PFSK-1 (cell line): Measurements from ENCODE around the gene EPHA3.

ENCODE experiments used
- FOXP2 ChIP-seq: optimal IDR thresholded peaks from 2 replicates; pipeline ENCODE3; 2011; ENCODE audit warnings: borderline replicate concordance, control low read depth, inconsistent platforms; ENCODE audit not compliant: insufficient read depth; ENCODE audit errors: extremely low read length, extremely low read depth
- POLR2AphosphoS5 ChIP-seq: IDR thresholded peaks from 2 replicates; pipeline ENCODE4 v1.6.1; 2012; ENCODE audit warnings: low read depth, mild to moderate bottlenecking, control low read depth, low read length, moderate library complexity
- SIN3A ChIP-seq: IDR thresholded peaks from 2 replicates; pipeline ENCODE4 v1.6.1; 2012; ENCODE audit warnings: mild to moderate bottlenecking, low read length, moderate library complexity, borderline replicate concordance; ENCODE audit not compliant: insufficient read depth
- TAF1 ChIP-seq: IDR thresholded peaks from 2 replicates; pipeline ENCODE4 v1.6.1; 2012; ENCODE audit warnings: low read length, control low read depth, borderline replicate concordance; ENCODE audit not compliant: insufficient read depth
- TF ChIP-seq, protein P1 (sequence below), 2 experiments: IDR thresholded peaks; 2 replicates each; pipeline versions ENCODE4 v1.6.1 to v1.8.0; 2011 to 2012; ENCODE audit warnings: low read depth in 2 of 2, low read length in 2 of 2, control low read depth in 1 of 2, inconsistent platforms in 1 of 2, mild to moderate bottlenecking in 1 of 2, moderate library complexity in 1 of 2; ENCODE audit not compliant: insufficient read depth in 1 of 2

The EPHA3 gene

DNA sequence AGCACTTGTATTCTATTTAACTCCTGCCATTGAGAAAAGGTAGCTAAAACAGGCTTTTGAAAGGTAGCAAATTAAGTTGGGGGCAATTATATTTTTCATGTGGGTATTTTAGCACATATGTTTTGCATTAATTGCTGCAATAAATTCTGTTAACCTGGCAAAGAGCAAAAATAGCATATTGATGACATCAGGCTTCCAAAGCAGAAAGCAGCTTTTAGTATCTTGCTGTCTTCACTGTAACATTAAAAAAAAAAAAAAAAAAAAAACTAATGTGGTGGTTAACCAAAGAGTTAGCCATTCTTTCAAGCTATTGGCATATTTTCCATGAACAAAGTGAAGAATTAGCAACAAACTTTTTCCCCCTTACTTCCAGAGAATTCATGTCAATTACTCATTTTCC is 9.1 kb downstream of the EPHA3 start:
- no peak for TF ChIP-seq FOXP2
- TF ChIP-seq POLR2AphosphoS5, result no peak
- TF ChIP-seq, protein P1, sequence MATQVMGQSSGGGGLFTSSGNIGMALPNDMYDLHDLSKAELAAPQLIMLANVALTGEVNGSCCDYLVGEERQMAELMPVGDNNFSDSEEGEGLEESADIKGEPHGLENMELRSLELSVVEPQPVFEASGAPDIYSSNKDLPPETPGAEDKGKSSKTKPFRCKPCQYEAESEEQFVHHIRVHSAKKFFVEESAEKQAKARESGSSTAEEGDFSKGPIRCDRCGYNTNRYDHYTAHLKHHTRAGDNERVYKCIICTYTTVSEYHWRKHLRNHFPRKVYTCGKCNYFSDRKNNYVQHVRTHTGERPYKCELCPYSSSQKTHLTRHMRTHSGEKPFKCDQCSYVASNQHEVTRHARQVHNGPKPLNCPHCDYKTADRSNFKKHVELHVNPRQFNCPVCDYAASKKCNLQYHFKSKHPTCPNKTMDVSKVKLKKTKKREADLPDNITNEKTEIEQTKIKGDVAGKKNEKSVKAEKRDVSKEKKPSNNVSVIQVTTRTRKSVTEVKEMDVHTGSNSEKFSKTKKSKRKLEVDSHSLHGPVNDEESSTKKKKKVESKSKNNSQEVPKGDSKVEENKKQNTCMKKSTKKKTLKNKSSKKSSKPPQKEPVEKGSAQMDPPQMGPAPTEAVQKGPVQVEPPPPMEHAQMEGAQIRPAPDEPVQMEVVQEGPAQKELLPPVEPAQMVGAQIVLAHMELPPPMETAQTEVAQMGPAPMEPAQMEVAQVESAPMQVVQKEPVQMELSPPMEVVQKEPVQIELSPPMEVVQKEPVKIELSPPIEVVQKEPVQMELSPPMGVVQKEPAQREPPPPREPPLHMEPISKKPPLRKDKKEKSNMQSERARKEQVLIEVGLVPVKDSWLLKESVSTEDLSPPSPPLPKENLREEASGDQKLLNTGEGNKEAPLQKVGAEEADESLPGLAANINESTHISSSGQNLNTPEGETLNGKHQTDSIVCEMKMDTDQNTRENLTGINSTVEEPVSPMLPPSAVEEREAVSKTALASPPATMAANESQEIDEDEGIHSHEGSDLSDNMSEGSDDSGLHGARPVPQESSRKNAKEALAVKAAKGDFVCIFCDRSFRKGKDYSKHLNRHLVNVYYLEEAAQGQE (IDR thresholded peaks at IDR 0.05; ENCODE audit: insufficient read depth in 1 of 2, low read depth in 2 of 2, low read length in 2 of 2), result no peak
- no peak for TF ChIP-seq SIN3A
- TF ChIP-seq TAF1, result no peak

GRCh38 chr3:89138048-89138447 is 30.6 kb downstream of the EPHA3 start:
- TF ChIP-seq, protein P1 (IDR thresholded peaks at IDR 0.05; ENCODE audit: insufficient read depth in 1 of 2, low read depth in 2 of 2, low read length in 2 of 2), result no peak
- no peak for TF ChIP-seq SIN3A
- no peak for TF ChIP-seq POLR2AphosphoS5
- no peak for TF ChIP-seq TAF1
- no peak for TF ChIP-seq FOXP2

- TF ChIP-seq TAF1 (no peak), POLR2AphosphoS5 (no peak), FOXP2 (no peak)
- TF ChIP-seq, protein P1 (IDR thresholded peaks at IDR 0.05; ENCODE audit: insufficient read depth in 1 of 2, low read depth in 2 of 2, low read length in 2 of 2), result no peak
These were observed 32.4 kb downstream of the EPHA3 start for GRCh38 chr3:89139870-89140269.

GRCh38 chr3:89144080-89144479 is 36.7 kb downstream of the EPHA3 start:
- TF ChIP-seq FOXP2 (no peak), TAF1 (no peak), SIN3A (no peak), POLR2AphosphoS5 (no peak)
- TF ChIP-seq, protein P1 (IDR thresholded peaks at IDR 0.05; ENCODE audit: insufficient read depth in 1 of 2, low read depth in 2 of 2, low read length in 2 of 2), result no peak

GRCh38 chr3:89145995-89146394 is 38.6 kb downstream of the EPHA3 start:
- TF ChIP-seq SIN3A (no peak), POLR2AphosphoS5 (no peak), FOXP2 (peak; percentile 26), TAF1 (no peak)
- TF ChIP-seq, protein P1 (IDR thresholded peaks at IDR 0.05; ENCODE audit: insufficient read depth in 1 of 2, low read depth in 2 of 2, low read length in 2 of 2), result no peak
